Measurements from ENCODE around the gene HOXA4.

GRCh38 chr7:27129729-27130539, 623 bp downstream of the HOXA4 start:
- TF ChIP-seq CTCF (IDR thresholded peaks at IDR 0.05 in 2 of 3, conservative IDR thresholded peaks at IDR 0.05 in 1 of 3; ENCODE audit: borderline replicate concordance in 1 of 3, insufficient read depth in 1 of 3, low read depth in 2 of 3, low read length in 2 of 3) (no peak), REST (IDR thresholded peaks at IDR 0.05; ENCODE audit: low read depth) (no peak), POLR2A (IDR thresholded peaks at IDR 0.05; ENCODE audit: borderline replicate concordance, extremely low read depth, insufficient read depth, insufficient read length) (no peak), POLR2AphosphoS5 (IDR thresholded peaks at IDR 0.05; ENCODE audit: low read depth, low read length) (no peak), FOSL1 (IDR thresholded peaks at IDR 0.05; ENCODE audit: low read depth) (no peak), EZH2 (IDR thresholded peaks at IDR 0.05) (no peak), YY1 (IDR thresholded peaks at IDR 0.05; ENCODE audit: extremely low read depth, insufficient replicate concordance, low read depth, low read length) (no peak), RAD21 (IDR thresholded peaks at IDR 0.05; ENCODE audit: low read depth) (peak; percentile 25; the same call in 1 of the 2 replicates), EZH2phosphoT487 (IDR thresholded peaks at IDR 0.05; ENCODE audit: borderline replicate concordance) (no peak), ELF1 (IDR thresholded peaks at IDR 0.05; ENCODE audit: borderline replicate concordance, low read depth) (no peak), ATF3 (IDR thresholded peaks at IDR 0.05) (no peak), CEBPB (IDR thresholded peaks at IDR 0.05; ENCODE audit: low read depth) (no peak), SP1 (IDR thresholded peaks at IDR 0.05; ENCODE audit: low read depth) (no peak)
